HG03575 (cell line): ENCODE results near the gene SPNS3.

ENCODE experiments used
- ATAC-seq: cut with Tn5 transposase; IDR thresholded peaks from one replicate; pipeline ENCODE4 v1.9.1; 2021; ENCODE audit not compliant: unreplicated experiment, insufficient number of reproducible peaks, low FRiP score; ENCODE audit errors: extremely low read depth

The SPNS3 gene

GRCh38 chr17:4503283-4504025 is 69.7 kb downstream of the SPNS3 start:
- no peak for ATAC-seq

GRCh38 chr17:4504188-4504587 is 70.4 kb downstream of the SPNS3 start:
- no peak for ATAC-seq

- ATAC-seq, result no peak
Observed at GRCh38 chr17:4505187-4505586, 71.4 kb downstream of the SPNS3 start.

- no peak for ATAC-seq
Observed at GRCh38 chr17:4506175-4506813, 72.6 kb downstream of the SPNS3 start.

GRCh38 chr17:4506892-4507291 is 73.2 kb downstream of the SPNS3 start:
- no peak for ATAC-seq

- ATAC-seq, result no peak
Observed at GRCh38 chr17:4507361-4508111, 73.8 kb downstream of the SPNS3 start.

- ATAC-seq, result no peak
Observed at GRCh38 chr17:4508207-4508606, 74.5 kb downstream of the SPNS3 start.

- ATAC-seq, result no peak
Observed at GRCh38 chr17:4509401-4509800, 75.7 kb downstream of the SPNS3 start.

- no peak for ATAC-seq
Observed at GRCh38 chr17:4509923-4510617, 76.3 kb downstream of the SPNS3 start.

GRCh38 chr17:4510618-4510941 is 76.8 kb downstream of the SPNS3 start:
- ATAC-seq, result no peak

- no peak for ATAC-seq
Observed at GRCh38 chr17:4511199-4511932, 77.6 kb downstream of the SPNS3 start.

- no peak for ATAC-seq
Observed at GRCh38 chr17:4512156-4513112, 78.7 kb downstream of the SPNS3 start.

GRCh38 chr17:4513113-4514032 is 79.6 kb downstream of the SPNS3 start:
- ATAC-seq, result no peak

GRCh38 chr17:4514206-4514605 is 80.5 kb downstream of the SPNS3 start:
- no peak for ATAC-seq

GRCh38 chr17:4514779-4515178 is 81.0 kb downstream of the SPNS3 start:
- no peak for ATAC-seq

GRCh38 chr17:4515501-4515900 is 81.8 kb downstream of the SPNS3 start:
- no peak for ATAC-seq

- no peak for ATAC-seq
Observed at GRCh38 chr17:4516735-4517134, 83.0 kb downstream of the SPNS3 start.
